Activated T-helper 1 cell treated with Interleukin-2 at 50 U/mL for 16 hours (primary cell): Measurements from ENCODE around the gene DERA.

Experiments used
- DNase-seq: peaks from one replicate; pipeline ENCODE4 v3.0.0-alpha.2; 2020; ENCODE audit warnings: low read depth

The DERA gene

DNA sequence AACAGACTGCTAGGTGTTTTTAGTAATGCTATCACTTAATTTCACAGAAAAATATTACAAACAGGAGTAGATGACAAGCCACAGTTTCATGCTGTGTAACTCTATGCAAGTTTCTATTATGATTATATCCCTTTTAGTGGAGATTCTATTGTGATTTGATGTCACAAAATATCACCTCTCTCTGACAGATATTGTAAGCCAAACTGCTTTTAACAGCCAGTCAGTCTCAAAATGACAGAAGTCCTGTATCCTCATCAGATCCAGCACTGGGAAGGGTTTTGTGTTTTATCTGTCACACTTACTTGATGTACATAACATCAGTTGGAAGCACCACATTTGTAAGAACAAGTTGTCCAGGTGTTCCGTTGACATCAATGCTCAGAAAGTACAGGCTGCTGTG lies 164.8 kb downstream of the DERA start:
- DNase-seq, result no peak

DNA sequence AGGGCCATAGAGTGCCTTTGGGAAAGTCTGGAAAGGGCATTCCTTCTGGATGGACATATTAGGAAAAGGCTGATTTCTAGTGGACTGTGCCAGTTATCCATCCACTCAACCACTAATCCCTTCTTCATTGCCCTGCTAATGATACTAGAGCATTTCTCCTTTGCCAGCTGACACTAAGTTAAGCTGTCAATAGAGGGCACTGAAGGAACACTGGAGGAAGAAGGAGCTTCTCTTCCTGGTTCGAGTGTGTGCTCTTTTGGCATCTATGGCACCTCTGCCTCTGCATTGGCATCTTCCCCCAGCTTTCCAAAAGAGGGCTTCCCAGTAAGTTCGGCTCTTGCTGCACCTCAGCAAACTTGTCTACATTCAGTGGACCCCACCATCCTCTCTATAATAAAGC lies 165.4 kb downstream of the DERA start:
- DNase-seq, result no peak

DNA sequence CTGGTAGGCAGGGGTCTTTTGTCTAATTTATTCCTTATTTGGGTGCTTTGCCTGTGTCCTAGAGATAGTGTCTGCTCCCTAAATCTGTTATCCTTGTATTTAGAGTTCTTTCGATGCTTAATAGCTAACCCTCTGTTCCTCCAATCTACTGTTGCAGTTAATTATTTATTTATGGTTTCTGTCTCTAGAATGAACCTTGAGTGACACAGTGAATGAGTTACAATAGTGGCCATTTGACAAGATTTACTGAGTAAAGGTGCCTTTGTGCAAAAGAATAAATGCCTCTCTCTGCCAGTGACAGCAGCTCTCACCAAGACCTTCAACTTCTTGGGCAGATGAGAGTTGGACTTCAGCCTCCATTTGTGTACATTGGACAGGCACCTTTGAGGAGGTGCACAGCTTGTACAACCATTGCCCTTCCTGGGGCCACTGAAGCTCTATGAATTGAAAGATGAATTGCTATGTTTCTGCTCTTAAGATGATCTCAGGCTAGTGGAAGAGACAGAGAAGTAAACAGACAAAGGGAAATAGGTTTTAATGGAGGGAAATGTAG lies 165.9 kb downstream of the DERA start:
- no peak for DNase-seq

- no peak for DNase-seq
Measured at GRCh38 chr12:16086462-16086861, 175.3 kb downstream of the DERA start.

DNA sequence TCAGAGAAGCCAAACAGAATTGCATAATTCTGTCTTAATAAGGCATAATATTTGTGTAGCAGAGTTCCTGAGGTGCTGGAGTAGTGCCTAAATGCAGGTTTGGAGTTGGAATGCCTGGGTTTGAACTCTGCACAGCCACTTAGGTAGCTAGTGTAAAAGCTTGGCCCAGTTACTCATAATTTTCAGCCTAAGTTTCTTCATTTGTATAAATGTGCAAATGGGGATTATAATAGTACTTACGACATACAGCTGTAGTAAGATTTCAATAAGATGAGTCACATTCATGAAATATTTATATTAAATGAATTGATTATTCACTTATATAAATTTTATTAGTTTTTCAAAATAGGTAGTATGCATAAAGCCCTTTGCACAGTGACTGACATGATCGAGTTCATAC lies 175.8 kb downstream of the DERA start:
- DNase-seq, result no peak
